DOHH2 (cell line): ENCODE measurements around the gene THEM5.

ENCODE experiments used
- H3F3A ChIP-seq: fragments of 200-600 bp; sonication (generic), shearing (Covaris generic); 2 replicates; pipeline ENCODE4 v1.6.0; 2016; ENCODE audit warnings: antibody characterized with exemption, mild to moderate bottlenecking; ENCODE audit not compliant: control insufficient read depth, insufficient read depth
- H3K27ac ChIP-seq: fragments of 200-600 bp; sonication (generic); 2 replicates; pipeline ENCODE4 v1.5.1; 2014; ENCODE audit warnings: low read depth, mild to moderate bottlenecking, low read length, moderate library complexity
- H3K27me3 ChIP-seq: fragments of 200-600 bp; sonication (generic); 2 replicates; pipeline ENCODE4 v1.6.1; 2014; ENCODE audit warnings: mild to moderate bottlenecking, low read length, mixed read lengths; ENCODE audit not compliant: control insufficient read depth
- H3K36me3 ChIP-seq: fragments of 200-600 bp; sonication (generic); 2 replicates; pipeline ENCODE4 v1.6.1; 2014; ENCODE audit warnings: mild to moderate bottlenecking, low read length, moderate library complexity, mixed read lengths; ENCODE audit not compliant: control insufficient read depth
- H3K4me1 ChIP-seq: fragments of 200-600 bp; sonication (generic); 2 replicates; pipeline ENCODE4 v1.6.1; 2014; ENCODE audit warnings: mild to moderate bottlenecking, low read length, mixed read lengths; ENCODE audit not compliant: control insufficient read depth
- H3K4me2 ChIP-seq: fragments of 200-600 bp; sonication (generic); 2 replicates; pipeline ENCODE4 v1.6.0; 2014; ENCODE audit warnings: mild to moderate bottlenecking, low read length, moderate library complexity
- H3K4me3 ChIP-seq: fragments of 200-600 bp; sonication (generic); 2 replicates; pipeline ENCODE4 v1.5.1; 2014; ENCODE audit warnings: mild to moderate bottlenecking, low read length, mixed read lengths
- H3K79me2 ChIP-seq: fragments of 200-600 bp; sonication (generic); 2 replicates; pipeline ENCODE4 v1.6.1; 2014; ENCODE audit warnings: mild to moderate bottlenecking, low read length, mixed read lengths; ENCODE audit not compliant: control insufficient read depth
- H3K9me2 ChIP-seq: fragments of 200-600 bp; sonication (generic); replicated peaks from 2 replicates; pipeline ENCODE4 v1.6.1; 2014; ENCODE audit warnings: mild to moderate bottlenecking, low read length, mixed read lengths; ENCODE audit not compliant: control insufficient read depth
- H3K9me3 ChIP-seq: fragments of 200-600 bp; sonication (generic); 2 replicates; pipeline ENCODE4 v1.6.1; 2014; ENCODE audit warnings: antibody characterized with exemption, low read length, mixed read lengths; ENCODE audit not compliant: control insufficient read depth, insufficient read depth
- H4K20me1 ChIP-seq: fragments of 200-600 bp; sonication (generic); 2 replicates; pipeline ENCODE4 v1.6.0; 2014; ENCODE audit warnings: low read depth, mild to moderate bottlenecking, antibody characterized with exemption, low read length, moderate library complexity; ENCODE audit not compliant: control insufficient read depth, insufficient read depth
- EZH2phosphoT487 ChIP-seq: fragments of 200-600 bp; sonication (generic); IDR thresholded peaks from 2 replicates; pipeline ENCODE4 v1.6.1; 2017; ENCODE audit warnings: borderline replicate concordance, mild to moderate bottlenecking, antibody characterized with exemption, low read length, moderate library complexity, mixed read lengths
- TF ChIP-seq, protein P1 (sequence below): fragments of 200-600 bp; sonication (generic); IDR thresholded peaks from one replicate; pipeline ENCODE4 v1.5.1; 2014; ENCODE audit warnings: antibody characterized with exemption, mild to moderate bottlenecking, low read depth, low read length; ENCODE audit not compliant: poor library complexity, severe bottlenecking

The THEM5 gene

DNA sequence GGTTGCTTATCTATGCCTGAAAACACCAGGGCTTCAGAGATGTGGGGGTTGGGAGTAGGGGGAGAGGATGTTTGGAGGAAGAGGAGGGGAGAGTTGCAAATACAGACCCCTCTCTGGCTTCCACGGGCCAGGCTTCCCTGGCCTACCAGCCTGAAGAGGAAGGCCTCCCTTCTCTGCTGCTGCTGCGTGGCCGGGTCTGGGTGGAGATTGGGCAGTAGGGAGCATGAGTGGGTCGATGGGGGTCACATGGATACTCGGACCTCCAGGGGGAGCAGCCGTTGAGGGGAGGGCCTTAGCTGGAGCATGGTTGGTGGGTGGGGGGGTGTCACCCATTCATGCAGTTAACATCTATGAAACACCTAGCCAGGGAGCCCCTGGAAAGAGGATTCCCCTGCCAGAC is 23.5 kb downstream of the THEM5 start:
- Histone ChIP-seq H3F3A (no peaks in the 10 kb centered on the region), H3K4me1 (peaks cover 4% of the 10 kb centered on the region; the same call in 1 of the 2 replicates), H3K79me2 (no peaks in the 10 kb centered on the region), H3K27me3 (peaks cover 10% of the 10 kb centered on the region; the same call in 1 of the 2 replicates), H3K9me3 (no peaks in the 10 kb centered on the region), H4K20me1 (no peaks in the 10 kb centered on the region), H3K27ac (no peak overlapping the region), H3K36me3 (no peaks in the 10 kb centered on the region), H3K9me2 (no peaks in the 10 kb centered on the region), H3K4me2 (no peak overlapping the region), H3K4me3 (no peak overlapping the region)
- TF ChIP-seq EZH2phosphoT487: no peak
- TF ChIP-seq, protein P1, sequence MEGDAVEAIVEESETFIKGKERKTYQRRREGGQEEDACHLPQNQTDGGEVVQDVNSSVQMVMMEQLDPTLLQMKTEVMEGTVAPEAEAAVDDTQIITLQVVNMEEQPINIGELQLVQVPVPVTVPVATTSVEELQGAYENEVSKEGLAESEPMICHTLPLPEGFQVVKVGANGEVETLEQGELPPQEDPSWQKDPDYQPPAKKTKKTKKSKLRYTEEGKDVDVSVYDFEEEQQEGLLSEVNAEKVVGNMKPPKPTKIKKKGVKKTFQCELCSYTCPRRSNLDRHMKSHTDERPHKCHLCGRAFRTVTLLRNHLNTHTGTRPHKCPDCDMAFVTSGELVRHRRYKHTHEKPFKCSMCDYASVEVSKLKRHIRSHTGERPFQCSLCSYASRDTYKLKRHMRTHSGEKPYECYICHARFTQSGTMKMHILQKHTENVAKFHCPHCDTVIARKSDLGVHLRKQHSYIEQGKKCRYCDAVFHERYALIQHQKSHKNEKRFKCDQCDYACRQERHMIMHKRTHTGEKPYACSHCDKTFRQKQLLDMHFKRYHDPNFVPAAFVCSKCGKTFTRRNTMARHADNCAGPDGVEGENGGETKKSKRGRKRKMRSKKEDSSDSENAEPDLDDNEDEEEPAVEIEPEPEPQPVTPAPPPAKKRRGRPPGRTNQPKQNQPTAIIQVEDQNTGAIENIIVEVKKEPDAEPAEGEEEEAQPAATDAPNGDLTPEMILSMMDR: no peak

GRCh38 chr1:151829352-151830046 is 24.0 kb downstream of the THEM5 start:
- no peak overlapping the region for H3K4me3 ChIP-seq
- no peak overlapping the region for H3K4me2 ChIP-seq

GRCh38 chr1:151828921-151829320 is 24.6 kb downstream of the THEM5 start:
- TF ChIP-seq EZH2phosphoT487: no peak
- TF ChIP-seq, protein P1: no peak
- H3K9me2 ChIP-seq: no peaks in the 10 kb centered on the region
- no peaks in the 10 kb centered on the region for H3K79me2 ChIP-seq
- no peak overlapping the region for H3K4me2 ChIP-seq
- H3K27me3 ChIP-seq: peaks cover 10% of the 10 kb centered on the region; the same call in 1 of the 2 replicates
- no peak overlapping the region for H3K27ac ChIP-seq
- no peaks in the 10 kb centered on the region for H3F3A ChIP-seq
- H3K4me1 ChIP-seq: peaks cover 4% of the 10 kb centered on the region; the same call in 1 of the 2 replicates
- no peak overlapping the region for H3K4me3 ChIP-seq
- H4K20me1 ChIP-seq: no peaks in the 10 kb centered on the region
- no peaks in the 10 kb centered on the region for H3K36me3 ChIP-seq
- no peaks in the 10 kb centered on the region for H3K9me3 ChIP-seq

More at GRCh38 chr1:151829352-151830046, 24.0 kb downstream of the THEM5 start:
- Histone ChIP-seq H3F3A (no peaks in the 10 kb centered on the region), H3K4me1 (peaks cover 4% of the 10 kb centered on the region; the same call in 1 of the 2 replicates), H3K36me3 (no peaks in the 10 kb centered on the region), H4K20me1 (no peaks in the 10 kb centered on the region), H3K27me3 (peaks cover 10% of the 10 kb centered on the region; the same call in 1 of the 2 replicates), H3K79me2 (no peaks in the 10 kb centered on the region), H3K9me3 (no peaks in the 10 kb centered on the region), H3K27ac (no peak overlapping the region), H3K9me2 (no peaks in the 10 kb centered on the region)
- no peak for TF ChIP-seq EZH2phosphoT487
- TF ChIP-seq, protein P1: no peak
